ENCODE data around the gene MSANTD4.

DNA sequence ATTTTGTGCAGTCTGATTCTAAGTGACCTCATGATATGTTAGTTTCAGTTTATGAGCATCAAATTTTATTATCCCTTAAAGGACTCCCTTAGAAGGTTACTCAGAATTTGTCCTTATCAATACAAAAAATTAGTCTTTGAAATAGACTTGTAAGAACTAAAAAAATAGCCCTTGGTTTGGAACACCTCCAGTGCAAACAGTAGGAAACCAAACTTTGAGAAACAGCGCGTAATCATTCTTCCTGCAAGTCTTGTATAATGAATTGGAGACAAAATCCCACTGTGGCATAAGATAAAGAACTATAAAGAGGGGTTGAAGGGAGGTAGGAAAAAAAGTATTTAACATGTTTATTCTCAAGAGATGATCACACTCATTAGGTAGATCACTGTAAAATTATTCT lies 10.8 kb upstream of the MSANTD4 start:
- TF ChIP-seq, protein P1, sequence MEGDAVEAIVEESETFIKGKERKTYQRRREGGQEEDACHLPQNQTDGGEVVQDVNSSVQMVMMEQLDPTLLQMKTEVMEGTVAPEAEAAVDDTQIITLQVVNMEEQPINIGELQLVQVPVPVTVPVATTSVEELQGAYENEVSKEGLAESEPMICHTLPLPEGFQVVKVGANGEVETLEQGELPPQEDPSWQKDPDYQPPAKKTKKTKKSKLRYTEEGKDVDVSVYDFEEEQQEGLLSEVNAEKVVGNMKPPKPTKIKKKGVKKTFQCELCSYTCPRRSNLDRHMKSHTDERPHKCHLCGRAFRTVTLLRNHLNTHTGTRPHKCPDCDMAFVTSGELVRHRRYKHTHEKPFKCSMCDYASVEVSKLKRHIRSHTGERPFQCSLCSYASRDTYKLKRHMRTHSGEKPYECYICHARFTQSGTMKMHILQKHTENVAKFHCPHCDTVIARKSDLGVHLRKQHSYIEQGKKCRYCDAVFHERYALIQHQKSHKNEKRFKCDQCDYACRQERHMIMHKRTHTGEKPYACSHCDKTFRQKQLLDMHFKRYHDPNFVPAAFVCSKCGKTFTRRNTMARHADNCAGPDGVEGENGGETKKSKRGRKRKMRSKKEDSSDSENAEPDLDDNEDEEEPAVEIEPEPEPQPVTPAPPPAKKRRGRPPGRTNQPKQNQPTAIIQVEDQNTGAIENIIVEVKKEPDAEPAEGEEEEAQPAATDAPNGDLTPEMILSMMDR (conservative IDR thresholded peaks at IDR 0.05; ENCODE audit: low read depth, low read length) = no peak
- no peak for TF ChIP-seq EZH2 (IDR thresholded peaks at IDR 0.05; ENCODE audit: low read length, unreplicated experiment)
- no peak for TF ChIP-seq EZH2phosphoT487 (IDR thresholded peaks at IDR 0.05; ENCODE audit: borderline replicate concordance, low read length)
